Measurements from ENCODE around the gene DUS4L. TPM values are rescaled to one million over a fixed set of nuclear protein-coding genes. Genes with fewer than 3 reads are reported as not detected.

DUS4L gene
- total RNA-seq, 2 experiments from 2014 or later: 17.4 to 17.9 TPM

DNA sequence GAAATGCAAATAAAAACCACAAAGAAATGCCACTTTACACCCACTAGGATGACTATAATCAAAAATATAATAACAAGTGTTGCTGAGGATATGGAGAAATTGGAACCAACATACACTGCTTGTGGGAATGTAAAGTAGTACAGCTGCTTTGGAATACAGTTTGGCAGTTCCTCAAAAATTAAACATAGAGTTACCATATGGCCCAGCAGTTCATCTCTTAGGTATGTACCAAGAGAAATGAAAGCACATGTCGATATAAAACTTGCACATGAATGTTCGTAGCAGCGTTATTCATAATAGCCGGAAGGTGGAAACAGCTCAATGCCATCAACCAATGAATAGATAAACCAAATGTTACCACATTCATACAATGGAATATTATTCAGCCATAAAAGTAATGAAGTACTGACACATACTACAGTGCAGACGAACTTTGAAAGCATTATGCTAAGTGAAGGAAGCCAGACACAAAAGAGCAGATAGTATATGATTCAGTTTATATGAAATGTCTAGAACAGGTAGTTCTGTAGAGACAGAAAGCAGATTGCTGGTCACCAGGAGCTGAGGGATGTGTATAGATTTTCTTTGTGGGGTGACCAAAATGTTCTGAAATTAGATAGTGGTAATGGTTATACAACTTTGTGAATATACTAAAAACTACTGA is 28.7 kb downstream of the DUS4L start:
- intact Hi-C loops (cut with micrococcal nuclease): no loop called here
- Mint-ChIP-seq H3K4me3 (no peak overlapping the region), H3K9me3 (no peaks in the 10 kb centered on the region), H3K27me3 (no peaks in the 10 kb centered on the region), H3K4me1 (ENCODE audit: low read depth) (no peaks in the 10 kb centered on the region), H3K36me3 (ENCODE audit: low read depth) (peaks cover 10% of the 10 kb centered on the region), H3K27ac (no peak overlapping the region)
- ATAC-seq: no peak
- no peak for TF ChIP-seq CTCF (IDR thresholded peaks at IDR 0.05)
- ChIA-PET POLR2A (no interaction called here), CTCF (interaction anchor here (0.6 to 1.2 kb wide), 3 partner anchors 10 to 48 kb away, joined by 3 read pairs; no protein-coding TSS in a partner anchor)
- DNase-seq: no peak

- intact Hi-C loops (cut with micrococcal nuclease): no loop called here
- POLR2A ChIA-PET: no interaction called here
Measured at GRCh38 chr7:107593025-107593410, 29.2 kb downstream of the DUS4L start.

GRCh38 chr7:107594961-107595737 is 31.4 kb downstream of the DUS4L start:
- H3K27ac Mint-ChIP-seq: no peak overlapping the region
- no peaks in the 10 kb centered on the region for H3K4me1 Mint-ChIP-seq (ENCODE audit: low read depth)
- CTCF ChIA-PET: no interaction called here
- no peak overlapping the region for H3K4me3 Mint-ChIP-seq
- H3K9me3 Mint-ChIP-seq: no peaks in the 10 kb centered on the region
- H3K36me3 Mint-ChIP-seq (ENCODE audit: low read depth): peaks cover 6% of the 10 kb centered on the region
- no peak for TF ChIP-seq CTCF (IDR thresholded peaks at IDR 0.05)
- DNase-seq (no peak), ATAC-seq (no peak)
- POLR2A ChIA-PET: no interaction called here
- H3K27me3 Mint-ChIP-seq: no peaks in the 10 kb centered on the region
- intact Hi-C loops (cut with micrococcal nuclease): loop anchor here (2.0 kb wide), 1 partner anchor 68 kb away; no protein-coding TSS in a partner anchor

More at GRCh38 chr7:107593025-107593410, 29.2 kb downstream of the DUS4L start:
- H3K4me3 Mint-ChIP-seq: no peak overlapping the region
- no peaks in the 10 kb centered on the region for H3K9me3 Mint-ChIP-seq
- no peak overlapping the region for H3K27ac Mint-ChIP-seq
- CTCF ChIA-PET: interaction anchor here (0.6 to 1.2 kb wide), 2 partner anchors 10 to 28 kb away, joined by 3 read pairs; no protein-coding TSS in a partner anchor
- no peaks in the 10 kb centered on the region for H3K27me3 Mint-ChIP-seq
- DNase-seq (no peak), ATAC-seq (no peak)
- peaks cover 10% of the 10 kb centered on the region for H3K36me3 Mint-ChIP-seq (ENCODE audit: low read depth)
- H3K4me1 Mint-ChIP-seq (ENCODE audit: low read depth): no peaks in the 10 kb centered on the region
- TF ChIP-seq CTCF (IDR thresholded peaks at IDR 0.05): no peak

DNA sequence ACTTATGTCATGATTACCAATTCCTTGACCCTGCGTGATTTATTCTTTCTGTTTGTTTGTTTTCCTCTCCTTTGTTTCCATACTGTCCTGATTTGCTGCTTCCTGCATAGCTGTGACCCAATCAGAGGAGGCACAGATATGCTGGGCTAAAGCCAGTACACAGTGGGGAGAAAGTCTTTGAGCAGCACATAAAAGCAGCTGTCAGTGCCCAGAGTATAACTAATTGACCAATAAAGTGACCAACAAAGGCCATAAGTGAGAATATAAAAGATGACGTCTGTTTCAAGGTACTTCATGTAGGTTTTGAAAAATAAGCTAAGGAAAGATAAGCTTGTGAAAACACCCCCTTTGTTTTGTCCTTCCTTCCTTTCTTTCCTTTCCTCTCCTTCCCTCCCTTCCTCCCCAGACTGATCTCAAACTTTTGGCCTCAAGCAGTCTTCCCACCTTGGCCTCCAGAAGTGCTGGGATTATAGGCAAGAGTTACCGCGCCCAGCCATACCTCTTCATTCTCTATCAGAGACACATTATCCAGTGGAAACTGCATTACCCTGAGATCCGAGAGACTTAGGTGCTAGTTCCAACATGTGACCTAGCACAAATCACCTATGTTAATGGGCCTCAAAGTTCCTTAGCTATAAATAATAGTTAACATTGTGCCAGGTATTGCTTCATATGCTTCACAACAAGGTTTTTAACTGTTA is 33.3 kb downstream of the DUS4L start:
- no peak for TF ChIP-seq CTCF (IDR thresholded peaks at IDR 0.05)
- DNase-seq (no peak), ATAC-seq (no peak)
- no peaks in the 10 kb centered on the region for H3K4me1 Mint-ChIP-seq (ENCODE audit: low read depth)
- H3K36me3 Mint-ChIP-seq (ENCODE audit: low read depth): peaks cover 6% of the 10 kb centered on the region
- CTCF ChIA-PET: no interaction called here
- no peaks in the 10 kb centered on the region for H3K27me3 Mint-ChIP-seq
- no peak overlapping the region for H3K27ac Mint-ChIP-seq
- no peaks in the 10 kb centered on the region for H3K9me3 Mint-ChIP-seq
- POLR2A ChIA-PET: no interaction called here
- intact Hi-C loops (cut with micrococcal nuclease): no loop called here
- no peak overlapping the region for H3K4me3 Mint-ChIP-seq

DNA sequence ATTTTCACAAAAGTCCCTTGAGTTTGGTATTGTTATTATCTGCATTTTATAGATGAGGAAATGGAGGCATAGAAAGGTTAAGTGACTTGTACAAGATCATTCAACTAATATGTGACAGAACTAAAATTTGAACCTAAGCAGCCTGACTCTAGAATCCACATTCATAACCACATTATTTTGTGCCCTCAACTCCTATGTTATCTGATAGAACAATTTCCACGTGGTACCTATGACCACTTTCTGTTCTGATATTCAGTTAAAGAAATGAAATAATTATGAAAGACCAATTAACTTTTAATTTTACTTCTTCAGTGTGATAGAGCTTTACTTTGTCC is 33.8 kb downstream of the DUS4L start:
- no peaks in the 10 kb centered on the region for H3K9me3 Mint-ChIP-seq
- H3K27ac Mint-ChIP-seq: no peak overlapping the region
- H3K4me3 Mint-ChIP-seq: no peak overlapping the region
- no peak for TF ChIP-seq CTCF (IDR thresholded peaks at IDR 0.05)
- ChIA-PET CTCF (no interaction called here), POLR2A (no interaction called here)
- no peaks in the 10 kb centered on the region for H3K4me1 Mint-ChIP-seq (ENCODE audit: low read depth)
- intact Hi-C loops (cut with micrococcal nuclease): no loop called here
- H3K27me3 Mint-ChIP-seq: no peaks in the 10 kb centered on the region
- no peak for DNase-seq
- H3K36me3 Mint-ChIP-seq (ENCODE audit: low read depth): peaks cover 6% of the 10 kb centered on the region
- ATAC-seq: no peak

Measured in activated CD8-positive, alpha-beta T cell treated with anti-CD3 and anti-CD28 coated beads for 36 hours (primary cell).